HG03439 (cell line): Measurements from ENCODE around the gene SUSD5.
"Not testable (repeated sequence)": the region's sequence is repeated elsewhere in the genome, so short reads cannot be mapped to it uniquely, and the experiment has no call there.

Experiments
- ATAC-seq: cut with Tn5 transposase; IDR thresholded peaks from one replicate; pipeline ENCODE4 v1.9.1; 2021; ENCODE audit warnings: mild to moderate bottlenecking, moderate library complexity; ENCODE audit not compliant: unreplicated experiment

The SUSD5 gene

GRCh38 chr3:33196538-33196937, 22.1 kb downstream of the SUSD5 start:
- ATAC-seq: no peak

- ATAC-seq: no peak
These were observed 24.3 kb downstream of the SUSD5 start for GRCh38 chr3:33194303-33194702.

GRCh38 chr3:33187368-33187634, 31.3 kb downstream of the SUSD5 start:
- no peak for ATAC-seq

- no peak for ATAC-seq
These were observed 31.9 kb downstream of the SUSD5 start for GRCh38 chr3:33186524-33187367.

GRCh38 chr3:33184863-33185262, 33.7 kb downstream of the SUSD5 start:
- ATAC-seq: no peak

GRCh38 chr3:33181641-33182040, 37.0 kb downstream of the SUSD5 start:
- ATAC-seq: not testable (repeated sequence)

GRCh38 chr3:33181229-33181628, 37.4 kb downstream of the SUSD5 start:
- ATAC-seq: no peak

- ATAC-seq: no peak
These were observed 39.5 kb downstream of the SUSD5 start for GRCh38 chr3:33179132-33179531.

- ATAC-seq: no peak
These were observed 43.7 kb downstream of the SUSD5 start for GRCh38 chr3:33174711-33175414.

- ATAC-seq: no peak
These were observed 44.5 kb downstream of the SUSD5 start for GRCh38 chr3:33174095-33174494.

GRCh38 chr3:33173672-33174071, 44.9 kb downstream of the SUSD5 start:
- no peak for ATAC-seq

- no peak for ATAC-seq
These were observed 45.5 kb downstream of the SUSD5 start for GRCh38 chr3:33173103-33173502.

- no peak for ATAC-seq
These were observed 47.0 kb downstream of the SUSD5 start for GRCh38 chr3:33171580-33171979.

- ATAC-seq: no peak
These were observed 48.1 kb downstream of the SUSD5 start for GRCh38 chr3:33170531-33170930.

GRCh38 chr3:33167716-33168336, 50.8 kb downstream of the SUSD5 start:
- ATAC-seq: no peak

GRCh38 chr3:33167284-33167683, 51.3 kb downstream of the SUSD5 start:
- ATAC-seq: no peak

- ATAC-seq: no peak
These were observed 52.5 kb downstream of the SUSD5 start for GRCh38 chr3:33166095-33166494.

- no peak for ATAC-seq
These were observed 53.2 kb downstream of the SUSD5 start for GRCh38 chr3:33165372-33165771.

GRCh38 chr3:33162621-33163020, 56.0 kb downstream of the SUSD5 start:
- ATAC-seq: not testable (repeated sequence)

GRCh38 chr3:33159981-33160380, 58.6 kb downstream of the SUSD5 start:
- ATAC-seq: no peak

- no peak for ATAC-seq
These were observed 59.4 kb downstream of the SUSD5 start for GRCh38 chr3:33159234-33159633.

GRCh38 chr3:33155301-33155700, 63.3 kb downstream of the SUSD5 start:
- ATAC-seq: no peak
